Transverse colon (tissue), 4 donors: ENCODE results near the gene RPS6KC1.
"Not testable (repeated sequence)": the region's sequence is repeated elsewhere in the genome, so short reads cannot be mapped to it uniquely, and the experiment has no call there.

Experiments used
- CTCF ChIP-seq, 5 experiments: fragments of 200-600 bp in 3 of 5; fragments of 450-650 bp in 2 of 5; sonication (generic) in 3 of 5; IDR thresholded peaks; 1 replicate in 2 of 5; 2 replicates in 3 of 5; pipeline ENCODE4 v1.5.1; 2016 to 2017; ENCODE audit warnings: antibody characterized with exemption in 5 of 5, inconsistent platforms in 3 of 5, mild to moderate bottlenecking in 2 of 5, moderate library complexity in 1 of 5
- EP300 ChIP-seq: sonication (generic); formaldehyde crosslinking; IDR thresholded peaks from one replicate; pipeline ENCODE4 v1.6.1; 2017; ENCODE audit warnings: antibody characterized with exemption, low read depth
- POLR2A ChIP-seq: fragments of 450-650 bp; IDR thresholded peaks from one replicate; pipeline ENCODE4 v1.6.1; 2016; ENCODE audit warnings: antibody characterized with exemption, mild to moderate bottlenecking, moderate library complexity
- POLR2AphosphoS5 ChIP-seq, 3 donors: sonication (generic); formaldehyde crosslinking; IDR thresholded peaks; one replicate each; pipeline ENCODE4 v1.6.1; 2016; ENCODE audit warnings: antibody characterized with exemption in 3 of 3

DNA sequence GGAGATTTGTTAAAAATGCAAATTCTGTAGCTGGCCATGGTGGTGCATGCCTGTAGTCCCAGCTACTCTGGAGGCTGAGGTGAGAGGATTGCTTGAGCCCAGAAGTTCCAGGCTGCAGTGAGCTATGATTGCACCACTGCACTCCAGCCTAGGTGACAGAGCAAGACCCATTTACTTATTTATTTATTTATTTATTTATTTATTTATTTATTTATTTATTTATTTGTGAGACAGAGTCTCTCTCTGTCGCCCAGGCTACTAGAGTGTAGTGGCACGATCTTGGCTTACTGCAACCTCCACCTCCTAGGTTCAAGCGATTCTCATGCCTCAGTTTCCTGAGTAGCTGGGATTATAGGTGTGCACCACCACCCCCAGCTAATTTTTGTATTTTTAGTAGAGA lies 250.5 kb downstream of the RPS6KC1 start:
- not testable (repeated sequence) for TF ChIP-seq POLR2AphosphoS5 (IDR thresholded peaks at IDR 0.05); CTCF (IDR thresholded peaks at IDR 0.05); POLR2A; EP300
